ENCODE results near the gene HAUS7.
A peak's percentile ranks its signal among the peaks of the same experiment; 100 is the strongest.

Gene HAUS7

DNA sequence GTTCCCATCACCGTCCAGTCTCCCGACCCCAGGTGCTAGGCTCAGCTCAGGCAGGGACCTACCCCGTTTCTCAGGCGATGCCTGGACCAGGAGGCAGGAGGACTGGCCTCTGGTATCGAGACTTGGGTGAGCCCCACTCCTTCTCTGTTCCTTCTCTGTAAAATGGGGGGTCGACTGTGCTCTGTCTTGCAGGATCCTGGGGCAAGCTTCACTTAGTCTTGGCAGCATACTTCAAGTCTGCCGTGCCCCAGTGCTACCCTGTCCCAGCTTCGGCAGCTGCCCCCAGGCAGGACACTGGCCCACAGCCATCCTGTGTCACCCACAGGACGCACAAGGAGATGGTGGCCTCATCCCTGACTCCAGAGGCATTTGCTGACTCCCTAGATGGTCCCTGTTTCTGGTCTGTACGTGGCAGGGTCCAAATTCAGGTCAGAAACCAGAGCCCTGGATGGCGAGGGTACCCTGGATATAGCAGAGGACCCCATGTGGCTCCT lies 7.0 kb upstream of the HAUS7 start:
- no peak overlapping the region for H3K27ac Mint-ChIP-seq
- no peak overlapping the region for H3K4me3 Mint-ChIP-seq
- H3K4me1 Mint-ChIP-seq (ENCODE audit: low read depth), result no peaks in the 10 kb centered on the region
- no peaks in the 10 kb centered on the region for H3K9me3 Mint-ChIP-seq
- DNase-seq (ENCODE audit: low spot score), result no peak
- H3K36me3 Mint-ChIP-seq (ENCODE audit: low read depth), result no peaks in the 10 kb centered on the region
- H3K27me3 Mint-ChIP-seq (ENCODE audit: low read depth), result peaks cover 8% of the 10 kb centered on the region

DNA sequence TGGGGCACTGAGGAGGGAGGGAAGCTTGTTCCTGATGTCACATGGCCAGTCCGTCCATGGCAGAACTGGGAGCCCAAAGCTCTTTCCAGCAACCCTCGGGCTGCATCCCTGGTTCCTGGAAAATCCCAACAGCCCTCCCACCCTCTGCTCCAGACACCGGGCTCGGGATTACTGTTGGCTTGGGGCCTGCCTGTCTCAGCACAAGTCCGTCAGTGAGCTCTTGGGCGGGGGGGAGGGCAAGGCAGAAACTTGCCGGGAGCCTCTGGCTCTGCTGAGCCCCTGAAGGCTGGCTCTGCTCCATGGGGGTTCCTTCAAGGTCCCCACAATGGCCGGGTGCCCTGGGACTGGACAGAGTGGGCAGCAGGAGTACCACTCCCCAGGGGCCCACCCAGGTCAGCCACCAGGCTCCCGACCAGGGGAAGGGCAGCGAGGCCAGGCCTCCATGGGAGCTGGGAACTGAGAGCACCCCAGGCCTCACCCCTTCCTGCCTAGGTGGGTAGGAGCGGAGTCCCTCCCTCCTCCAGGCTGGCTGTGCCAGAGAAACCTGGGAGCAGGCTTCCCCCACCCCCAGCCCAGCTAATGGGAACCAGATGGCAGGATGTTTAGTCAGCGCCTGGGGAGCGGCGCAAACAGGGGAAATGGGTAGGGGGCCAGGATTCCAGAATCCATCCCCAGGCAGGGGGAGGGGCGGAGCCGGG lies 6.4 kb upstream of the HAUS7 start:
- H3K27ac Mint-ChIP-seq, result no peak overlapping the region
- peaks cover 8% of the 10 kb centered on the region for H3K27me3 Mint-ChIP-seq (ENCODE audit: low read depth)
- no peak overlapping the region for H3K4me3 Mint-ChIP-seq
- no peaks in the 10 kb centered on the region for H3K4me1 Mint-ChIP-seq (ENCODE audit: low read depth)
- H3K36me3 Mint-ChIP-seq (ENCODE audit: low read depth), result no peaks in the 10 kb centered on the region
- DNase-seq (ENCODE audit: low spot score), result no peak
- H3K9me3 Mint-ChIP-seq, result no peaks in the 10 kb centered on the region

DNA sequence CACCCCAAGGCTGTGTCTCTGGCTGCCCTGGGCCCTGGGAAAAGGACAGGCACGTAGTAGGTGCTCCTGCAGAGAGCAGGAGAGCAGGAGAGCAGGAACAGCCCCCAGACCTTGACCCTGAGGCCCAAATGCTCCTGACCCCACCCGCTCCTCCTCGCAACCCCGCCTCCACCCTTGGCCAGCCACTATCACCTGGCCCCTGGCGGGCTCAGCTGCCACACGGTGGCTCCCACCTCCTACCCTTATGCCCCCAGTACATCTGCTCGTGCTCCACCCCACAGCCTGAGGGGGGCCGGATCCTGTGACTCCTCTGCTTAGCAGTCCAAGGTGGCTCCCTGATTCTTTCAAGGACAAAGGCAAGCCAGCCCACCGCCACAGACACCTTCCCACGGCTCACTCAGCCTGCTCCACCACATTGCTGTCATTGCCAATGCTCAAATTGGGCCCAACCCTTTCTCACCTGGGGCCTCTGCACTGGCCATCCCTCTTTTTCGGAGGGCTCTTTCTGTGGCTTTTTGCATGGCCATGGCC lies 5.4 kb upstream of the HAUS7 start:
- peaks cover 8% of the 10 kb centered on the region for H3K27me3 Mint-ChIP-seq (ENCODE audit: low read depth)
- no peak for DNase-seq (ENCODE audit: low spot score)
- H3K4me1 Mint-ChIP-seq (ENCODE audit: low read depth), result peaks cover 2% of the 10 kb centered on the region
- no peak overlapping the region for H3K4me3 Mint-ChIP-seq
- no peaks in the 10 kb centered on the region for H3K36me3 Mint-ChIP-seq (ENCODE audit: low read depth)
- H3K9me3 Mint-ChIP-seq, result no peaks in the 10 kb centered on the region
- no peak overlapping the region for H3K27ac Mint-ChIP-seq

DNA sequence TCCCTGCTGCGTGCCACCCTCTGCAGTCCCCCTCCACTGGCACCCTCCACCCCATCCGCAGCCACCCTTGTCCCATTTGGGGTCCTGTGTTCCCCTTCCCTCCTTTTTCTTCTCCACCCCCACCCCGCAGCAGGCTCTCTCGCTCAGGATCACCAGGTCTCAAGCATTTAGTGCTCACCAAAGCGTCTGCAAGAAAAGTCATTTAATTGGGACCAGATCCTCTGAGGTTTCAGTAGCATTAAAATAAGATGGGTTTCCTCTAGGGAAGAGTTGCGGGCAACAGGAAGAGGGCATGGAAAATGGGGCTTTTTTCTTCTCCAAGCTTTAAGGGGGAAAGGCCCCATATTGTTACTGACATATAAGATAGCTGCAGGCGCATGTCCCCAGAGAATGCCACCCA lies 4.9 kb upstream of the HAUS7 start:
- Mint-ChIP-seq H3K9me3 (no peaks in the 10 kb centered on the region), H3K4me1 (ENCODE audit: low read depth) (peaks cover 2% of the 10 kb centered on the region), H3K27me3 (ENCODE audit: low read depth) (peaks cover 8% of the 10 kb centered on the region), H3K4me3 (no peak overlapping the region), H3K27ac (no peak overlapping the region), H3K36me3 (ENCODE audit: low read depth) (no peaks in the 10 kb centered on the region)
- no peak for DNase-seq (ENCODE audit: low spot score)

DNA sequence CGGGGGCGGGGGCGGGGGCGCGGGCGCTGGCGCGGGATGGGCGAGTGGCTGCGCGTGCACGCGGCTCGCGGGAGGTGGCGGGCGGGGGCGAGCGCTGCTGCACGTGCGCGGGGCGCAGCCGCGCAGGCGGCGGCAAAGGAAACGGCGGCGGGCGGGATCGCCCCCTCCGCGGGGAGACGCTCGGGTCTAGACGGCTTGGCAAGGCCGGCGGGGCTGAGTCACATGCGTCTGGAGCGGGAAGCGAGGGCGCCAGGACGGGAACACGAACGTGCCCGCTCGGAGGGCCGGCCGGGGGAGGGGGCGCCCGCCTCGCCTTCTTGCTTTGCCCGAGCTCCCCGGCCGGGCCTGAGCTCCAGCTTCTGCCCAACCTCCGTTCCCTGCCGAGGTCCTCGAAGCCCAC lies 4.3 kb upstream of the HAUS7 start:
- H3K4me3 Mint-ChIP-seq, result no peak overlapping the region
- H3K27me3 Mint-ChIP-seq (ENCODE audit: low read depth), result peaks cover 8% of the 10 kb centered on the region
- peak; percentile 6 for DNase-seq (ENCODE audit: low spot score)

DNA sequence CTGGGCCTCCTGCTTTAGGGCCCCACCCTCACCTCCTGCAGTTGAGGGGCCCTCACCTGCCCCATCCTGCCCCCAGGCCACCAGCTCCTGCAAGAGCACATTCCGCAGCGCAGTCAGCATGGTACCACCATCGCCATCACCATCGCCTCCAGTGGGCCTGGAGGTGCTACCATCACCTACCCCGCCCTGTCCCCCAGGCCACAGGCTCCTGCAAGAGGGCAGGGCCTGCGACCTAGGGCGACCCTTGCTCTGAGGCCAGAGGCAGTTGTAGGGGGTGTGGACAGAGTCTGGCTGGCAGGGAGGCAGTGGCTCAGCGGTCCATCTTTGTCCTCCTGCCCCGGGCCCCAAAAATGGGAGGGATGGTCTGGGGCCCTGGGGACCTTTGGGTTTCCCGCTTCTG lies 3.9 kb upstream of the HAUS7 start:
- Mint-ChIP-seq H3K27ac (no peak overlapping the region), H3K4me3 (peak overlapping the region; percentile 26), H3K27me3 (ENCODE audit: low read depth) (peaks cover 8% of the 10 kb centered on the region)

More for the DNA sequence above, 4.3 kb upstream of the HAUS7 start:
- H3K9me3 Mint-ChIP-seq, result no peaks in the 10 kb centered on the region
- H3K27ac Mint-ChIP-seq, result no peak overlapping the region
- peaks cover 2% of the 10 kb centered on the region for H3K4me1 Mint-ChIP-seq (ENCODE audit: low read depth)
- H3K36me3 Mint-ChIP-seq (ENCODE audit: low read depth), result no peaks in the 10 kb centered on the region

DNA sequence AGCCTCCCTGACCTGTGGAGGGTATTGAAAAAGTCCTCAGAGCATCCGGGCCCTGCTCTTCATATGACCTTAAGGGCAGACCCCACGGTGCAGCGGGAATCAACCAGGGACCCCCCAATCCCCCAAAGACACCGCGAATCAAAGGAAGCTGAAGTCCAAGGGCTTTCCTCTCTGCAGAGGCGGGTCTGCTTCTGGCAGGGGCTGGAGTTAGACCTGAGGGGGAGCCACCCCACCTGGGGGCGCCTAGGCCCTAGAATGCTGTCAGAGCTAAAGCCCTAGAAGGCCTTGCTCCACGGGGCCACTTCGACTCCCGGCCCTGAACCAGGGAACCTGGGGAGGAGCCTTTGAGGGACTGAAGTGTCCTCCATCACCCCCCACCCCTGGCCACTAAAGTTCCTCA lies 2.8 kb upstream of the HAUS7 start:
- H3K4me3 Mint-ChIP-seq, result peak overlapping the region; percentile 29
- peaks cover 2% of the 10 kb centered on the region for H3K4me1 Mint-ChIP-seq (ENCODE audit: low read depth)
- no peak for DNase-seq (ENCODE audit: low spot score)
- peaks cover 8% of the 10 kb centered on the region for H3K27me3 Mint-ChIP-seq (ENCODE audit: low read depth)
- no peaks in the 10 kb centered on the region for H3K36me3 Mint-ChIP-seq (ENCODE audit: low read depth)
- H3K9me3 Mint-ChIP-seq, result no peaks in the 10 kb centered on the region
- no peak overlapping the region for H3K27ac Mint-ChIP-seq

More for the DNA sequence above, 3.9 kb upstream of the HAUS7 start:
- no peaks in the 10 kb centered on the region for H3K9me3 Mint-ChIP-seq
- H3K36me3 Mint-ChIP-seq (ENCODE audit: low read depth), result no peaks in the 10 kb centered on the region
- peaks cover 2% of the 10 kb centered on the region for H3K4me1 Mint-ChIP-seq (ENCODE audit: low read depth)
- no peak for DNase-seq (ENCODE audit: low spot score)

DNA sequence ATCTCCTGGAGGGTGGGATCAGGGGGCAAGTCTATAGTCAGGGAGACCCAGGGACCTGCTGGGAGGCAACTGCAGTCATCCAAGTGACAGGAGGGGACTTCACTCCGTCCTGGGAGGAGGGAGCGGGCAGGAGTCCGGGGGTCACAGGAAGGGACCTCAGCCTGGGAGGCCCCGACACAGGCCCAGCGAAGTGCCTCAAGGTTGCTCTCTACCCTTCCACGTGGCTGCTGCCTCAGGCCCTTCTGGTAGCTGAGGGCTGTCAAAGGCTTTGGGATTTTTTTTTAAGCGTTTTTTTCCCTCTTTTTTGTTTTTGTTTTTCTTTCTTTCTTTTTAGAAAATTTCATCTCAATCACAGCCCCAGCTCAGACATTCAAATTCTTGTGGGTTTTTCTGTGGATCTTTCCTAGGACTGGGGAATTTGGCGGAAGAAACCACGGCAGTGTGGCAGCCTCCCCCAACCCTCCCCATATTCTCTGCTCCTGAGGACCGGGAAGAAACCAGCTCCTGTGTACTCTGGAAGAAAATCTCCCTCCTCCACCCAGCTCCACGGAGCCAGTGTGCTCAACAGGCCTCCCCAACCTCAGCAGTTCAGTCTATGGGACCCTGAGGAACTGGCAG lies 1.4 kb upstream of the HAUS7 start:
- DNase-seq (ENCODE audit: low spot score), result no peak
- peaks cover 7% of the 10 kb centered on the region for H3K36me3 Mint-ChIP-seq (ENCODE audit: low read depth)
- H3K27ac Mint-ChIP-seq, result no peak overlapping the region
- peaks cover 2% of the 10 kb centered on the region for H3K4me1 Mint-ChIP-seq (ENCODE audit: low read depth)
- no peak overlapping the region for H3K4me3 Mint-ChIP-seq
- no peaks in the 10 kb centered on the region for H3K9me3 Mint-ChIP-seq
- H3K27me3 Mint-ChIP-seq (ENCODE audit: low read depth), result peaks cover 8% of the 10 kb centered on the region

DNA sequence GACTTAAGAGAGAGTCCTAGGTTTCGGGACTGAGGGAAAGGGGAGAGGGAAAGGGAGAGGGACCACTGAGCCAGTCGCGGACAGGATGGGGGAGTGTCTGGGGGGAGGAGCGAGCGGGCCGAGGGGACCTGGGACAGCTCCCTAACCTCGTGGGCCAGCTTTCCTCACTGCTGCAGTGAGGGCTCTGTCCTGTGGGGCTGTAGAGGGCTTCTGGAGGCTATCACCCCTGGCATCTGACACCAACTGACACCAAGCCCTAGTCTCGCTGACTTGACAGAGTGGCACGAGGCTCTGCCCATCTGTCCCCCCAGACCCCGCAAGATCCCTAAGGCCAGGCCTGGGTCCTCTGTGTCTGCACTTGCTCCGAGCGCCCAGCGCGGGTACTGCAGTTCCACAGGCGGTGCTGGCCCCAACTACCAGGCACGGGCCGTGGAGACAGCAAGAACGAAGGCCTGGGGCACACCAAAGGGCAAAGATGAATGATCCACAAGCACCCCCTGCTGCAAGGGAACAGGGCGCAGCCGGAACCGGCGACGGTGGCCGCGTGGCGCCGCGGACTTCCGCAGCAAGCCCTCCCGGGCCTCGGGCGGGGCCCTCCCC lies 465 bp downstream of the HAUS7 start:
- H3K9me3 Mint-ChIP-seq, result no peaks in the 10 kb centered on the region
- DNase-seq (ENCODE audit: low spot score), result no peak
- H3K27ac Mint-ChIP-seq, result peak overlapping the region; percentile 80
- peaks cover 7% of the 10 kb centered on the region for H3K36me3 Mint-ChIP-seq (ENCODE audit: low read depth)
- H3K4me3 Mint-ChIP-seq, result peak overlapping the region; percentile 84
- no peaks in the 10 kb centered on the region for H3K27me3 Mint-ChIP-seq (ENCODE audit: low read depth)
- peaks cover 2% of the 10 kb centered on the region for H3K4me1 Mint-ChIP-seq (ENCODE audit: low read depth)

DNA sequence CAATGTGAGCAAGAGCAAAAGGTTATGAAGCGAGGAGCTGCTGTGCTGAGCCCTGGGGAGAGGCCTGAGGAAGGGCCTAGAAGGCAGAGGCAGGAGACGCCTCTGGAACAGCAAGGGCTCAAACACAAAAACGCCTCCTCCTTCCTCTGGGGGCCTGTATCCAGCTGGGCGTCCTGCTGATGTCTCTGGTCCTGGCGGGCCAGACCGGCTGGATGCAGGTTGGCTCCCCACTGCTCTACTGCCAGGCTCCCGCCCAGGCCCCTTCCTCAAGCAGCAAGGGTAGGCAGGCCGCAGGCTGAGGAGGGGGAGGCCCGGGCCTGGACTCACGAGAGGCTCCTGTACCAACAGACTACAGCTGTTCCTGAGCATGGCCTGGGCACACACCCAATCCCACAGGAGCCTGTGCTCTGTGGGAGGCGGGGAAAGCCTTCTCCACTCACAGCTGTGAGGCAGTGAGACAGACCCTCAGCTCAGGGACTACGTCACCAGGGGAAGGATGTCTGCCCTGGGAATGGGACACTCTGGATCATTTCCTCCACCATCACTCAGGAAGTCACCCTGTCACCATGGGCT lies 2.3 kb downstream of the HAUS7 start:
- Mint-ChIP-seq H3K36me3 (ENCODE audit: low read depth) (peaks cover 11% of the 10 kb centered on the region), H3K4me1 (ENCODE audit: low read depth) (peaks cover 2% of the 10 kb centered on the region), H3K9me3 (no peaks in the 10 kb centered on the region), H3K27me3 (ENCODE audit: low read depth) (no peaks in the 10 kb centered on the region), H3K4me3 (no peak overlapping the region), H3K27ac (no peak overlapping the region)
- no peak for DNase-seq (ENCODE audit: low spot score)

DNA sequence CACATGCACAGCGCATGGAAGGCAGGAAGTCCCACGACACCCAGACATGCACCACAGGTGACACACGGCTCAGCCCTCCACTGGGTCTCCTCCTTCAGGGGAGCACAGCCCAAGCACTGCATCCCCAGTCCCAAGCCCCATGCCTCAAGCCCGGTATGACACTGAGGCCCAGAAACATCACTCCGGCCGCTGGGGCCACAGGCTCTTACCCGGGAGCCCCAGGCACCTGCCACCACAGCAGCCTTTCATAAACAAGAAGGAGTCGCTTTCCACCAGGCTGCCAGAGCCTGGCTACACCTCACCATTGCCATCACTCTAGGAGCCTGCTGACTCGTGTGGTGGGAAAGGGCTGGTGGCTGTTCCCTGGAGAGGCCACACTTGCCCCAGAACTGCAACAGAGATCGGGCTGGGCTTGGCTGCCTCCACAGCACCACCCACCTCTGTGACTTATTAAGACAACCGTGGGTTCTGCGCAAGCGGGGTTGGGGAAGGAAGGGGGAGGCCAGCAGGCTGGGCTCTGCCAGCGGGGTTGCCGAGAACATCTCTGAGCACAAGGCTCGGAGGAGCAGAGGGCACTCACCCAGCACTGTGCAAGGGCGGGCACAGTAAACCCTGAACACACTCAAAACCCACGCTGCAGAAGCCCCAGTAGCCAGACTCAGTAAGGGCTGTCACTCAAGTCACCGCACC lies 4.5 kb downstream of the HAUS7 start:
- Mint-ChIP-seq H3K4me1 (ENCODE audit: low read depth) (no peaks in the 10 kb centered on the region), H3K36me3 (ENCODE audit: low read depth) (peaks cover 13% of the 10 kb centered on the region), H3K27me3 (ENCODE audit: low read depth) (no peaks in the 10 kb centered on the region), H3K4me3 (no peak overlapping the region), H3K9me3 (no peaks in the 10 kb centered on the region), H3K27ac (no peak overlapping the region)
- no peak for DNase-seq (ENCODE audit: low spot score)

DNA sequence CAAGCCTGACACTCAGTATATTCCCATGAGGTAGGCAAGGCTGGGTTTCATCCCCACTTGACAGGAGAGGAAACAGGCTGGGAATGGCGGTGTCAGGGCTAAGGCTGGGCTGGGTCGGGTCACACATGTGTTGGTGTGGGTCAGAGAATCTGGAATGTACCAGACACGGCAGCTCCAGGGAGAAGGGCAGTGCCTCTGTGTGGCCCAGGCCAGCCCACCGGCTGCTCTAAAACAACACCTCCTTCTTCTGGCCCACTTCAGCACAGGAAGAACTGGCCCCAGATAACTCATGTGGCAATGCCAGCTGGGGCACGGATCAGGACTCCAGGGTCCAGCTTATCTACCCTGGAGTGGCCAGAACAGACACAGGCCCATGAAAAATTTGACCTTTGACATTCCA lies 6.3 kb downstream of the HAUS7 start:
- no peak for DNase-seq (ENCODE audit: low spot score)
- Mint-ChIP-seq H3K4me3 (no peak overlapping the region), H3K4me1 (ENCODE audit: low read depth) (no peaks in the 10 kb centered on the region), H3K27me3 (ENCODE audit: low read depth) (no peaks in the 10 kb centered on the region), H3K27ac (no peak overlapping the region), H3K9me3 (no peaks in the 10 kb centered on the region), H3K36me3 (ENCODE audit: low read depth) (peaks cover 16% of the 10 kb centered on the region)

DNA sequence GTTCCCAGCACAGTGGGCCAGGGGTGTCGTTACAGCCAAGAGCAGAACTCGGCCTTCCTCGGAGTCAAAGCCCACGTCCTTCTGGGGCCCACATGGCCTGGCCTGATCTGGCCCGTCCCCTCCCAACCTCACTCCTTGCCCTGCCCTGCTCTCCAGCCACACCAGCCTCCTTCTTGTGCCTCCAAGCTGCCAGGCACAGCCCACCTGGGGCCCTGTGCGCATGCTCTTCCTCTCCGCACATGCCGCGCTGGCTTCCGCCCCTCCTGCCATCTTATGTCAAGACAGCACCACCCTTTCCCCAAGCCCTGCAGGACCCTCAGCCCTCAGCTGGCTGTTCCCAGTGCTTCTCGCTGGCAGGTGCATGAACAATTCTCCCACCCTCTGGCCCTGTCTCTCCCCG lies 6.8 kb downstream of the HAUS7 start:
- Mint-ChIP-seq H3K4me3 (no peak overlapping the region), H3K36me3 (ENCODE audit: low read depth) (peaks cover 16% of the 10 kb centered on the region), H3K4me1 (ENCODE audit: low read depth) (no peaks in the 10 kb centered on the region), H3K27me3 (ENCODE audit: low read depth) (no peaks in the 10 kb centered on the region), H3K9me3 (no peaks in the 10 kb centered on the region), H3K27ac (no peak overlapping the region)
- DNase-seq (ENCODE audit: low spot score), result no peak

Measured in T-helper 2 cell treated with Interferon-gamma antibody and Interleukin-4, amounts not matched to agents 5 μg/mL and 100 μg/mL, for 36 hours (primary cell).